Panc1 (cell line): Measurements from ENCODE around the gene ALPP.

Experiments used
- POLR2AphosphoS5 ChIP-seq: IDR thresholded peaks from 2 replicates; pipeline ENCODE4 v1.6.1; 2012; ENCODE audit warnings: mild to moderate bottlenecking, low read depth, low read length, moderate library complexity
- SIN3A ChIP-seq: IDR thresholded peaks from 2 replicates; pipeline ENCODE4 v1.6.1; 2012; ENCODE audit warnings: low read depth, mild to moderate bottlenecking, low read length, moderate library complexity, borderline replicate concordance; ENCODE audit not compliant: insufficient read depth
- TCF7L2 ChIP-seq: IDR thresholded peaks from 2 replicates; pipeline ENCODE4 v1.6.1; 2011; ENCODE audit warnings: mild to moderate bottlenecking, low read depth, low read length, inconsistent platforms
- TF ChIP-seq, protein P1 (sequence below): fragments of 450-650 bp; IDR thresholded peaks from 2 replicates; pipeline ENCODE4 v1.5.1; 2017; ENCODE audit warnings: mild to moderate bottlenecking

DNA sequence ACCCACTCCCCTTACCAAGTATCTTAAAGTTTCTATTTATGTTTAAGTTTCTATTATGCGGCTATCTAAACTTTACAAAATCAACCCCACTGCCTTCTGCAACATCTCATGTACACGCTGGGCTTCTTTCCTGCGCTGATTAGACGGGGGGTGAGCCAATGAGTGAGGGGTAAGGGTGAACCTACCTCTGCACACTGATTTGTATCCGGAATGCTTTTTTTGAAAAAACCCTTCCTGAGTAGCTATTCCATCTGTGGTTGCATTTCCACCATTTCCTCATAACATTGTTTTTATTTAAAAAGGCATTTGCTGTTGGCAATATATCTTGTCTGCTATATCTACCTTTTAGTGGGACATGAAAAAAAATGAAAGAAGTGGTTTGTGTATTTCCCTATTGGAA, 34.4 kb downstream of the ALPP start:
- TF ChIP-seq POLR2AphosphoS5 (no peak), SIN3A (no peak), TCF7L2 (no peak)
- TF ChIP-seq, protein P1, sequence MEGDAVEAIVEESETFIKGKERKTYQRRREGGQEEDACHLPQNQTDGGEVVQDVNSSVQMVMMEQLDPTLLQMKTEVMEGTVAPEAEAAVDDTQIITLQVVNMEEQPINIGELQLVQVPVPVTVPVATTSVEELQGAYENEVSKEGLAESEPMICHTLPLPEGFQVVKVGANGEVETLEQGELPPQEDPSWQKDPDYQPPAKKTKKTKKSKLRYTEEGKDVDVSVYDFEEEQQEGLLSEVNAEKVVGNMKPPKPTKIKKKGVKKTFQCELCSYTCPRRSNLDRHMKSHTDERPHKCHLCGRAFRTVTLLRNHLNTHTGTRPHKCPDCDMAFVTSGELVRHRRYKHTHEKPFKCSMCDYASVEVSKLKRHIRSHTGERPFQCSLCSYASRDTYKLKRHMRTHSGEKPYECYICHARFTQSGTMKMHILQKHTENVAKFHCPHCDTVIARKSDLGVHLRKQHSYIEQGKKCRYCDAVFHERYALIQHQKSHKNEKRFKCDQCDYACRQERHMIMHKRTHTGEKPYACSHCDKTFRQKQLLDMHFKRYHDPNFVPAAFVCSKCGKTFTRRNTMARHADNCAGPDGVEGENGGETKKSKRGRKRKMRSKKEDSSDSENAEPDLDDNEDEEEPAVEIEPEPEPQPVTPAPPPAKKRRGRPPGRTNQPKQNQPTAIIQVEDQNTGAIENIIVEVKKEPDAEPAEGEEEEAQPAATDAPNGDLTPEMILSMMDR: no peak
